ENCODE measurements around the gene KCTD11.

DNA sequence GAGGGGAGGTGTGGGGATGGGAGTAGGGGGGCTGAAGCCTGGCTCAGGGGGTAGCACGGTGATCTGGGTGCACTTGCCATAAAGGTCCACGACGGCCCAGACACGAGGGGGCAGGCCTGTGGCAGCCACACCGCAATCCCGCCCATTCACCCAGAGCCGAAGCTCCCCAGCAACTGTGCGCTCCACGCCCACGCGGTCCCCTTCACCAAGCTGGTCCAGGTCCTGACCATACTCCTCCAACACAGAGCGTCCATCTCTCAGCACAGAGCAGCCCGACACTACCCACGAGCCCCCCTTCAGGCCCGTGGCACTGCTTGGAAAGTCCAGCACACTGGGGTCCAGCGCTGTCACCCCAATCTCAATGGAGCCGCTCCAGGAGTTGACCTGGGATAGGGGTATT lies 24.5 kb upstream of the KCTD11 start:
- TF ChIP-seq EZH2 (IDR thresholded peaks at IDR 0.05; ENCODE audit: low read depth, unreplicated experiment) (no peak), POLR2AphosphoS5 (IDR thresholded peaks at IDR 0.05; ENCODE audit: low read depth) (no peak)
